GM10847 (cell line): ENCODE results near the gene WDR76.

Source experiments
- POLR2A ChIP-seq: IDR thresholded peaks from 2 replicates; pipeline ENCODE4 v1.6.1; 2011; ENCODE audit not compliant: insufficient read length; ENCODE audit errors: extremely low read depth

The WDR76 gene

GRCh38 chr15:43873651-43874050 lies 46.8 kb downstream of the WDR76 start:
- no peak for TF ChIP-seq POLR2A

- no peak for TF ChIP-seq POLR2A
Observed at GRCh38 chr15:43876872-43877271, 50.1 kb downstream of the WDR76 start.

- TF ChIP-seq POLR2A = no peak
Observed at GRCh38 chr15:43877371-43877770, 50.6 kb downstream of the WDR76 start.

GRCh38 chr15:43878446-43878845 lies 51.6 kb downstream of the WDR76 start:
- TF ChIP-seq POLR2A = no peak

GRCh38 chr15:43879386-43880355 lies 52.9 kb downstream of the WDR76 start:
- TF ChIP-seq POLR2A = no peak

- TF ChIP-seq POLR2A = no peak
Observed at GRCh38 chr15:43880406-43881194, 53.8 kb downstream of the WDR76 start.

- TF ChIP-seq POLR2A = no peak
Observed at GRCh38 chr15:43881245-43881644, 54.4 kb downstream of the WDR76 start.

- TF ChIP-seq POLR2A = no peak
Observed at GRCh38 chr15:43881944-43882343, 55.1 kb downstream of the WDR76 start.

GRCh38 chr15:43883571-43883970 lies 56.8 kb downstream of the WDR76 start:
- no peak for TF ChIP-seq POLR2A

- TF ChIP-seq POLR2A = no peak
Observed at GRCh38 chr15:43886558-43886957, 59.8 kb downstream of the WDR76 start.

GRCh38 chr15:43887901-43888300 lies 61.1 kb downstream of the WDR76 start:
- TF ChIP-seq POLR2A = no peak

- no peak for TF ChIP-seq POLR2A
Observed at GRCh38 chr15:43889042-43889441, 62.2 kb downstream of the WDR76 start.

GRCh38 chr15:43893956-43894355 lies 67.2 kb downstream of the WDR76 start:
- no peak for TF ChIP-seq POLR2A

GRCh38 chr15:43895586-43895985 lies 68.8 kb downstream of the WDR76 start:
- TF ChIP-seq POLR2A = no peak

GRCh38 chr15:43896543-43896942 lies 69.7 kb downstream of the WDR76 start:
- no peak for TF ChIP-seq POLR2A

- no peak for TF ChIP-seq POLR2A
Observed at GRCh38 chr15:43898891-43899290, 72.1 kb downstream of the WDR76 start.

GRCh38 chr15:43899928-43900327 lies 73.1 kb downstream of the WDR76 start:
- TF ChIP-seq POLR2A = no peak

- no peak for TF ChIP-seq POLR2A
Observed at GRCh38 chr15:43900996-43901395, 74.2 kb downstream of the WDR76 start.
